HG02981 (cell line): ENCODE data around the gene PCBP3.

Source experiments
- ATAC-seq: cut with Tn5 transposase; IDR thresholded peaks from one replicate; pipeline ENCODE4 v1.9.1; 2021; ENCODE audit warnings: mild to moderate bottlenecking, moderate library complexity; ENCODE audit not compliant: unreplicated experiment

Gene PCBP3

GRCh38 chr21:45918835-45919447 lies 275.4 kb downstream of the PCBP3 start:
- ATAC-seq = no peak

DNA sequence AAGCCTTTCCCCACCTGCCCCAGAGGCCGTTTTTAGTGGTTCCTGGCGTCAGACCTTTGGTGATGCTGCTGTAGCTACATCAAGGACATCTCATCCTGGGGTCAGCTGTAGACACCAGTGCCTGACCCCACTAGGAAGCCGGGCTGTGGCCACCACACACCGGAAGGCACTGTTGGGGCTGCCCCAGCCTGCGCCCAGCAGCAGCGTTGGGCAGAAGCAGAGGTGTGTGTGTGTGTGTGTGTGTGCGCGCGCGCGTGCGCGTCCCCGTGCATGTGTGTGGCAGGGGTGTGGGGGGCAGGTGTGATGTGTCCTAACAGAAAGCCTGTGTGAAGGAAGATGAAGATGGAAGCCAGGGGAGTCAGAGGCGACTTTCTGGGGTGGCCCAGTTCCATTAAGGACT lies 276.1 kb downstream of the PCBP3 start:
- ATAC-seq = no peak

- no peak for ATAC-seq
Measured at GRCh38 chr21:45920824-45921600, 277.5 kb downstream of the PCBP3 start.

GRCh38 chr21:45921917-45922316 lies 278.4 kb downstream of the PCBP3 start:
- no peak for ATAC-seq

- no peak for ATAC-seq
Measured at GRCh38 chr21:45922648-45923047, 279.1 kb downstream of the PCBP3 start.

DNA sequence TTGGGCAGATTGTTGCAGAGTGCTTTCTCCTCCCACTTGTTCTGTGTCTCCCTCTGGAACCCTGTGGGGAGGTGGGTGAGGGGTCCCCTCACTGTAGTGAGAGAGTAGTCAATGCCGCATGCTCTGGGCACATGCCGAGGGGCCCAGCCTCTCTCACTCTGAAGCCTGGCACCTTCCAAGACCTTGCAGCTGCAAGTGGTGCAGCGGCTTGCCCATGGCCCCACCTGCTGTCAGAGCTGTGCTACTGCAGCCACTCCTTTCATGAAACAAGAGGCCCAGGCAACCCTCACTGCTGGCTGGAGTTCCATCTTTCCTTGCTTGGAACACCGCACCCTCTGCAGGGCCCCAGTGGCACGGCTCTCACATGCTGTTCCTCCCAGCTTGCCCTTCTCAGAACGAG lies 279.6 kb downstream of the PCBP3 start:
- no peak for ATAC-seq

- no peak for ATAC-seq
Measured at GRCh38 chr21:45926281-45926680, 282.8 kb downstream of the PCBP3 start.

- no peak for ATAC-seq
Measured at GRCh38 chr21:45927032-45927431, 283.5 kb downstream of the PCBP3 start.

DNA sequence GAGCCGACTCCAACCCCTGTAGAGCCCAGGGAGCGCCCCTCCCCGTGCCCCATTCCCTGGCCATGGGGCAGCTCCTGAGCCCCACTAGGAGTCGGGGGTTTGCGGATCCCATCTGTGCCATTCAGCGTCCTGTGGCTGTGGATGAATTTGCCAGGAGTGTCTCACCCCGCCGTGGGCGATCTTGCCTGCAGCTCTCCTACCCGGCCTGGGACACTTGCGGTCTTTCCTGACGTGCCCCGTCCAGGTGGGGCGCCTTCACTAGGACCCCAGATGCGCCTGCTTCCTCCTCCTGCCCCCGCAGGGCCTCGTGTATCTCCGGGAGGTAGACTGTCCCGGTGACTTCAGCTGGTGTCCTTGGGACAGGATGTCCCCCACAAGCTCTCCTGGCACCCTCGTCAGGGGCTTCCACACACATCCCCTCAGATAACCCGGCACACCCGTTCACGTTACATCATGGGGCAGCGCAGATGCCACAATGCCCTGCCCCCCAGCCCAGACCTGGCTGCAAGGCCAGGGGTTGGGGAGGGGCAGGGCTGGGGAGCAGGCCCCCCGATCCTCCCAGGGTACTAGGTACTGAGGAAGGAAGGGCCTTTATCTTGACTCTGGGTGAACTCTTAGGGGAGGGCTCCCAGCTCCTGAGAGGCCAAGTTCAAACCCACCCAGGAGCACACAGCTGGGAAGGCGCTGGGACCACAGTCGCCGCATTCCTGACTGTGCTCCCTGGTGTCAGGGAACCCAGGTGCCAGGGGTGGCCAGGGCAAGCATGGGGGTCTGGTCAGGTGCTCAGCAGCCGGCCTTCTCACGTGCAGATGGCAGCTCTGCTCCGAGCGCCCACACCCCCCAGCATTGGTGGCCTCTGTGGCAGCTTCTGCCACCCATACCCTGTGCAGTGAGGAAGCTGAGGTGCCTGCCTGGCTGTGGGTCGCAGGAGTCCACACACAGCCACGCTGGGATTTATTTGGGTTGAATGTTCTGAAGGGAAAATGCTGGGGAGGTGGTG lies 284.6 kb downstream of the PCBP3 start:
- no peak for ATAC-seq

GRCh38 chr21:45929449-45929848 lies 285.9 kb downstream of the PCBP3 start:
- ATAC-seq = no peak

- ATAC-seq = no peak
Measured at GRCh38 chr21:45930231-45930760, 286.8 kb downstream of the PCBP3 start.

GRCh38 chr21:45930792-45931191 lies 287.3 kb downstream of the PCBP3 start:
- no peak for ATAC-seq

GRCh38 chr21:45931397-45931969 lies 288.0 kb downstream of the PCBP3 start:
- ATAC-seq = no peak

GRCh38 chr21:45932922-45933502 lies 289.5 kb downstream of the PCBP3 start:
- ATAC-seq = no peak

DNA sequence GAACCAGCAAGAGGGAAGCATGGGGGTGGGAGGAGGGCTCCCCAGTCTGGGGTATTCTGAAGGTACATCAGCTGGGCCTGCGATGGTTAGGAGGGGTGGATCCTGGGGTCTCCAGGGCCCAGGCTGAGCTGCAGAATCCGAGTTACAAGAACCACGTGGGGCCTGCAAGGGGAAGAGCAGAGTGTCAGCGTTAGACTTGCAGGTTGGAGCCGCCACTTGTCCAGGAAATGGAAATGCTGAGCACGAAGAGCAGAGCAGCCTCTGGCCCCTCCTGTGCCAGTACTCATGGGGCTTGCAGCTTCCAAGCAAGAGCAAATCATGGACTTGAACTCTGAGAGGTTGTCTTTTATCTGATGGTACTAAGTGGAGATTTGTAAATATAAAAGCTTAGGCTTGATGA lies 290.6 kb downstream of the PCBP3 start:
- no peak for ATAC-seq

GRCh38 chr21:45934554-45934953 lies 291.0 kb downstream of the PCBP3 start:
- no peak for ATAC-seq

DNA sequence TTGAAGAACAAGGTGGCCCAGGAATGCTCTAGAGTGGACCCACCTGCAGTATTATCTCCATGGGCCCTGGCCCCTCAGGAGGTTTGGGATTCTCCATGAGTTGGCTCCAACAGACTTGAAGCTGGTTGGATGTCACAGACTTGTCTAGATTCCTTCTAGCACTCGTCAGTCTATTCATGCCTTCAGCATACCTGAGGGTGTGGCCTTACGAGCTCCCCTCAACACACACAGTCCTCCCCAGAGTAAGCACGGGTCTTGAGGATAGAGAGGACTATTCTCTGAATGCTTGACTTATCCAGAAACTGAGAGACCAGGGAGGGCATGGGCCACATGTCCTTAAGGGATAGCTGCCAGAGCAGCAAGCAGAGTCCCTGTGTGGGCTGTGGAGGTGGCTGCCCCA lies 292.1 kb downstream of the PCBP3 start:
- no peak for ATAC-seq

- ATAC-seq = no peak
Measured at GRCh38 chr21:45937721-45938452, 294.4 kb downstream of the PCBP3 start.

GRCh38 chr21:45938453-45938755 lies 294.9 kb downstream of the PCBP3 start:
- ATAC-seq = no peak
